Measurements from ENCODE around the gene NFS1.

NFS1 gene

DNA sequence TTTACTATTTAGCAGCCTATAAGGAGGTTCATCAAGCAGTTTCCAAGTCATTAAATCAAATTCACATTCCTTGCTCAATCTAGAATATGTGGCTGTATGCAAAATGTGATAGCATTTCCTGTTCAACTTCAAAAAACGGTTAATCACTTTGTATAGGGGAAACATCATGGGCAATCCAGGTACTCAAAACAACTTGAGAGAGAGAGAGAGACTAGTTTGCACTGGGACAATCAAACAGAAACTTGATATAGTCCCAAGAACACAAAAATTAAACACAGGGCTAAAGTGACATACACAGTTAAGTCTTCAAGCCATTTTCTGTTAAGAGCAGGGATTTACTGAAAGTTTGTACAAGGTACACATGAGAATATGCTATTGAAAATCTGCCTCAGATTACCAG lies 41.9 kb downstream of the NFS1 start:
- no peak for TF ChIP-seq ZNF274 (IDR thresholded peaks at IDR 0.05; ENCODE audit: low read depth, low read length)
- H3K4me3 ChIP-seq (ENCODE audit: low read length): no peak overlapping the region

- H3K4me3 ChIP-seq (ENCODE audit: low read length): no peak overlapping the region
- no peak for TF ChIP-seq ZNF274 (IDR thresholded peaks at IDR 0.05; ENCODE audit: low read depth, low read length)
These were observed 44.7 kb downstream of the NFS1 start for GRCh38 chr20:35654415-35654814.

GRCh38 chr20:35653893-35654292 lies 45.3 kb downstream of the NFS1 start:
- TF ChIP-seq ZNF274 (IDR thresholded peaks at IDR 0.05; ENCODE audit: low read depth, low read length): no peak

GRCh38 chr20:35653430-35653734 lies 45.8 kb downstream of the NFS1 start:
- H3K4me3 ChIP-seq (ENCODE audit: low read length): no peak overlapping the region
- TF ChIP-seq ZNF274 (IDR thresholded peaks at IDR 0.05; ENCODE audit: low read depth, low read length): no peak

More at GRCh38 chr20:35653893-35654292, 45.3 kb downstream of the NFS1 start:
- no peak overlapping the region for H3K4me3 ChIP-seq (ENCODE audit: low read length)

GRCh38 chr20:35652641-35653429 lies 46.3 kb downstream of the NFS1 start:
- no peak overlapping the region for H3K4me3 ChIP-seq (ENCODE audit: low read length)
- TF ChIP-seq ZNF274 (IDR thresholded peaks at IDR 0.05; ENCODE audit: low read depth, low read length): no peak

DNA sequence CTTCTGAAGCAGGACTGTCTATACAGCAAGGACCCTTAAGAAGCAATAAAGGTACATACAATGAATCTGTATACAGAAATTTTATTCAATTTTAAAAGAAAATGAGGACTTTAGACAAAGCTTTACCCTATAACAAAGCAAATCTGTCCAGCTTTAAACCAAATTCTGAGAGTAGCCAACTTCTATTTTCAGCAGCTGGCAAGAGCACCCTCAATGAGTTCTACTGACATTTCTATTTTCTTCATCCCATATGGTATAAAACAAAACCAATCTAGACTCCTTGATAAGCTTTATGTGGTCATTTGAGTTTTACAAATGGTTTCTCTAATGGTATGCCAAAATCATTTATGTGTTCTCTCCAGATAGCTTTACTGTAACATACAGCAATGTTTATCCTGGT lies 47.2 kb downstream of the NFS1 start:
- no peak for TF ChIP-seq ZNF274 (IDR thresholded peaks at IDR 0.05; ENCODE audit: low read depth, low read length)

DNA sequence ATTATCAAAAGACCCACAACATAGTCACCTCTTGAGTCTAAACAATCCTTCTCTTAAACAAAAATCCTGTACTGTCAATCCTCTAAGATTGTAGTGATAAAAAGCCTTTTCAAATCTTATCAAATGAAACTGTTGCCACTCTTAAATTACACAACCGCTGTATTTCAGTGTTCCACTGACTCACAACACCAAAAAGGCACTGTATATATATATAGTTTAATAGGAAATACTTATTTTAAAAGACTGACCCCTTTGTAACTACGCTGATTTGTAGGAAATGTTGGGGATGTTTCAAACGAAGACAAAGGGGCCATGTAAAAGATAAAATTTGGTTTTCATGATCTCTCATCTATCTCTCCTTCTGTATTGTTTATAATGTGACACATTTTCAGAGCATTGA lies 48.5 kb downstream of the NFS1 start:
- TF ChIP-seq ZNF274 (IDR thresholded peaks at IDR 0.05; ENCODE audit: low read depth, low read length): no peak

More for the DNA sequence above, 47.2 kb downstream of the NFS1 start:
- H3K4me3 ChIP-seq (ENCODE audit: low read length): no peak overlapping the region

GRCh38 chr20:35648836-35649235 lies 50.3 kb downstream of the NFS1 start:
- no peak overlapping the region for H3K4me3 ChIP-seq (ENCODE audit: low read length)
- TF ChIP-seq ZNF274 (IDR thresholded peaks at IDR 0.05; ENCODE audit: low read depth, low read length): no peak

More for the DNA sequence above, 48.5 kb downstream of the NFS1 start:
- no peak overlapping the region for H3K4me3 ChIP-seq (ENCODE audit: low read length)

DNA sequence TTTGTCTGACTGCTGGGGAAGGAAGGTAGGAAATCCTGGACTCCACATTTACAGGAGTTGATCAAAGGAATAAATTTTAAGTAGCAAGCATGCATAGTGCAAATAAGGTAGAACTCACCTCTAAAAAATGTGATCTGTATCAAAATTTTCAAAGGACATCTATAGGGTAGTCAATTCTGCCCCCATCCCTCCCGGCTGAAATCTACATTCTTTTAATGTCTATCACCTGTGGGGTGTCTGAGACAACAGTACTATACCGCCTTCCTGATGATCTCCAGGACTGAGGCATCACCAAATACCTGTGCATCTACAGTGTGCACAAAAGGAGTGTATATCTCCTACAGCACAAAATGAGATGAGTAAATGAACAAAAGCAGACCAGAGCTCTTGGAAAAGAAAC lies 54.3 kb downstream of the NFS1 start:
- no peak for TF ChIP-seq ZNF274 (IDR thresholded peaks at IDR 0.05; ENCODE audit: low read depth, low read length)
- no peak overlapping the region for H3K4me3 ChIP-seq (ENCODE audit: low read length)

GRCh38 chr20:35643045-35643444 lies 56.1 kb downstream of the NFS1 start:
- no peak for TF ChIP-seq ZNF274 (IDR thresholded peaks at IDR 0.05; ENCODE audit: low read depth, low read length)
- no peak overlapping the region for H3K4me3 ChIP-seq (ENCODE audit: low read length)

GRCh38 chr20:35641743-35642142 lies 57.4 kb downstream of the NFS1 start:
- TF ChIP-seq ZNF274 (IDR thresholded peaks at IDR 0.05; ENCODE audit: low read depth, low read length): no peak
- H3K4me3 ChIP-seq (ENCODE audit: low read length): no peak overlapping the region

GRCh38 chr20:35640724-35641123 lies 58.4 kb downstream of the NFS1 start:
- TF ChIP-seq ZNF274 (IDR thresholded peaks at IDR 0.05; ENCODE audit: low read depth, low read length): no peak
- H3K4me3 ChIP-seq (ENCODE audit: low read length): no peak overlapping the region

GRCh38 chr20:35638751-35639150 lies 60.4 kb downstream of the NFS1 start:
- no peak for TF ChIP-seq ZNF274 (IDR thresholded peaks at IDR 0.05; ENCODE audit: low read depth, low read length)
- H3K4me3 ChIP-seq (ENCODE audit: low read length): no peak overlapping the region

DNA sequence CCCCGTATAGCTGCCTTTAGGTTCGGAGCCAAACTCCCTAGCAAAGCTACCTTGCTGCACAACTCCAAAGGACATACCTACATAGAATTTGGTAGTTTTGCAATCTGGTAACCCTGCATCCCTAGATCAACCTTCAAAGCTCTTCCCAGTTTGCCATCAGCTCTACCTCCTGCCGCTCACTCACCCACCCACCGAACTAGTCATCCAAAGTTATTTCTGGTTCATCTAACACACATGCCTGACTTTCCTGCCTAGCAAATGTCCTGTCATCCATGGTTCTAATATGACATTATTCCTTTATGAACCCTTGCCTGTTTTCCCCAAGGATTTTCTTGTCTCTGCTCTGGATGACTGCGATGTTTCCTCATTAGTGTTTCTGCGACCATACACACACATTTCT lies 61.9 kb downstream of the NFS1 start:
- no peak for TF ChIP-seq ZNF274 (IDR thresholded peaks at IDR 0.05; ENCODE audit: low read depth, low read length)
- no peak overlapping the region for H3K4me3 ChIP-seq (ENCODE audit: low read length)

DNA sequence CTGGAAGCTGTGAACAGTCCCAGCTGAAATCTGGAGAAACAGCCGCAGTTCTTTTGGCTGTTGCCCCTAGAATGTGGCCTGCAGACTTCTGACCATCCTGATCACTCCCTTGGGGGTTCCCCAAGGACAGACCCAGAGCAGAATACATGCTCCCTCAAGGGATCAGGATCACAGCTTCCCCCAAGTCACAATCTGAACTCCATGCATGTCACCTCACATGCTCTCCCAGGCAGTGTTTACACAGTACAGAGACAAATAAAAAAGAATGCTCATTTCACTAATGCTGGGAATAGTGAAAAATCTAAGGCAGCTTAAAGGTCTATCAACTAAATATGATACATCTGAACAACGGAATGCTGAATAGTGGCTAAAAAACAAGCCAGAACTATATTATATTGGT lies 63.1 kb downstream of the NFS1 start:
- H3K4me3 ChIP-seq (ENCODE audit: low read length): no peak overlapping the region
- TF ChIP-seq ZNF274 (IDR thresholded peaks at IDR 0.05; ENCODE audit: low read depth, low read length): no peak

- no peak for TF ChIP-seq ZNF274 (IDR thresholded peaks at IDR 0.05; ENCODE audit: low read depth, low read length)
- H3K4me3 ChIP-seq (ENCODE audit: low read length): no peak overlapping the region
These were observed 63.5 kb downstream of the NFS1 start for GRCh38 chr20:35635652-35636051.

Measured in GM08714 (cell line).